ENCODE measurements around the gene ADCY5.

Gene ADCY5

DNA sequence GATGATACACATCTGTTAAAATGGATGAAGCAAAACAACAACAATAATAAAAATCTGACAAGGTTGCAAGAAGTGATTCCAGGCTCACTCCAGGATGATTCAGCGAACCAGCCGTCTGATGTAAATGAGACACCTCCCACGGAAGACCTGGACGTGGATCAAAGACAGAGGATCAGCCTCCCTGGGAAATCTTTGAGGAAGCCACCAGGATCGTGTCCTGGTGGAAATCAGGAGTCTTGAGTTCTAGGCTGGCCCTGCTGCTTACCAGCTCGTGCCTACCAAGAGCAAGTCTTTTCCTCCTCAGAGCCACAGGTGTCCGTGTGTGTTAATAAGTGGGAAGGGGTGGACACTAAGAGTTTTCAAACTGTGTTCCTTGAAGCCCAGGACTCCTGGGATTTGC, 15.3 kb upstream of the ADCY5 start:
- H3K27ac ChIP-seq: no peak overlapping the region
- no peak for DNase-seq (ENCODE audit: low read depth, low spot score)

DNA sequence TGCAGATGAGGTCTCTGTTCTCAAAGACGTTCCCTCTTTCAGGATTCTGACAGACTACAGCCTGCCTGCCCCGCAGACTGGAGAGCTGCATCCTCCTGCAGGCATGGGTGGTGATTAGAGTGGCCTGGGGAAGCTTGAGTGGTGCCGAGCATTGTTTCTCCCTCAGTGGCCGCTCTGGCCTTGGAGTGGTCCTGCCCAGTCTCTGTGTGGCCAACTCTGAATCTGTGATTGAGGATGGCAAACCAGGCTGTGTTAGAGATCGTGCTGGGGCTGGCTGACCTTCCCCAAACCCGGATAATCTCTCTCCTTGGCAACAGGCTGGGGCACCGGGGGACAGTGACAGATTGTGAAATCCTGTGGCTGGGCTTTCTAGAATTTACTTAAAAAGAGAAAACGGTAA, 11.0 kb upstream of the ADCY5 start:
- H3K27ac ChIP-seq: no peak overlapping the region
- no peak for DNase-seq (ENCODE audit: low read depth, low spot score)

DNA sequence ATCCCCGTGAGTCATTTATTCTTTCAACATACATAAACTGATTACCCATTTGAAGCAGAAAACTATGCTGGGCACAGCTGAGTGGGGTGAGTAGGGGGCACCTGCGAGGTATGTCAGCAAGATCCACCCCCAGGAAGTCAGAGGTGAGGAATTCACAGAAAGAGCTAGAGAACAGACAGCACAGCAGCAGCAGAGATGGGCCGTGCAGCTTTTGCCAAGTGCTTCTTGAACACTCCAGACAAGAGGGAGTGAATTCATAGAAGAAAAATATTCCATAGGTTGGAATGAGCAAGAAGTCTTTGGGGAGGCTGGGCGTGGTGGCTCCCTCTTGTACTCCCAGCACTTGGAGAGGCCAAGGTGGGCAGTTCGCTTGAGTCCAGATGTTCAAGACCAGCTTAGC, 9.4 kb upstream of the ADCY5 start:
- H3K27ac ChIP-seq: no peak overlapping the region
- DNase-seq (ENCODE audit: low read depth, low spot score): no peak

DNA sequence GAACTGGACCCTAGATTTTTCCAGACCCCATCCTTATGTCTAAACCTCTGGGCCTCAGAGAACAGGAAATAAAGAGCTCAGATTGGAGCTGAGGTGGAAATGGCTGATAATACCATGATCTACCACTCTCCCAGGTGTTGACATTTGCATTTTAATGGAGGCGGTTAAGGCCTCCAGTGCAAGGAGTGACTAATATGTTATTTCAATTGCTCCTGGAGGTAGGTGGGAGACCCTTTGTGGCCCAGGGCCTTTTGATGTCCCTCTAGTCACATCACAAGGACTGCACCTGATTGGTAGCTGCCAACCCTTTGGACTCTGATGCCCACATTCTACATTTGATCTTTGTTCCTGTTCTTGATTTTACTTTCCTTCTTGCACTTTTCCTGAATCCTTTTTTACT, 9.0 kb upstream of the ADCY5 start:
- no peak overlapping the region for H3K27ac ChIP-seq
- no peak for DNase-seq (ENCODE audit: low read depth, low spot score)

DNA sequence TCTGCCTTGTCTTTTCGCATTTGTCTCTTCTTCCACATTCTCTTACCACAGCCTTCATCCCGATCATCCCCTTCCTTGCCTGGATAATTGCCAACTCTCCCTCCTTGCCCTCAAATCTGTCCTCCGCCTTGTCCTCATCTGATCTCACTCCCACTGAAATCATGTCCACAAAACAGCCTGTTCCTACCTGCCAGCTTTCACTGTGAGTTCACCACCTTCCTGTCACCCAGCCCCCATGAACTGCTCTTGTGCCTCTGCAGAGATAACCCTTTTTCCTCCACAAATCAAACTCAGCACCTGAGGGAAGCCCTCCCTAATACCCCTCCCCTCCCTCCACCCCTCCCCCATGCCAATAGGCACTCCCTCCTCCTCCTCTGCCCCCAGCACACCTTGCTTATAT, 4.8 kb upstream of the ADCY5 start:
- DNase-seq (ENCODE audit: low read depth, low spot score): no peak
- H3K27ac ChIP-seq: no peak overlapping the region

DNA sequence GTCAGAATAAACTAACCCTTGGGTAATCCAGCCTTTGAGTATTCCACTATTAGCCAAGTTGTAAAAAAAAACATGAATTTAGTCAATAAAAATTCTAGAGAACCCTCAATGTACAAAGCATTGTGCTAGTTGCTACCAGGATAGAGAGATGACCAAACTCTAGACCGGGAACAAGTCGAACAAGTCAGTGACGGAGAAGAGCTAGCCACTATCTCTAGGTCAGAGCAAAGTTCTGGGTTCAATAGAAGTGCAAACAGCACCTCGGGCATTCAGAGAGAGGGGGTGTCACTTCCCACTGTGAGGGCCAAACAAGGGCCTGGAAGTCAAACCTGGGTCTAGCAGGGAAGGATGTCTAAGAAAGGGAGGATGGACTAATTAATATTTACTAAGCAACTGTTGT, 2.3 kb upstream of the ADCY5 start:
- no peak for DNase-seq (ENCODE audit: low read depth, low spot score)
- no peak overlapping the region for H3K27ac ChIP-seq

DNA sequence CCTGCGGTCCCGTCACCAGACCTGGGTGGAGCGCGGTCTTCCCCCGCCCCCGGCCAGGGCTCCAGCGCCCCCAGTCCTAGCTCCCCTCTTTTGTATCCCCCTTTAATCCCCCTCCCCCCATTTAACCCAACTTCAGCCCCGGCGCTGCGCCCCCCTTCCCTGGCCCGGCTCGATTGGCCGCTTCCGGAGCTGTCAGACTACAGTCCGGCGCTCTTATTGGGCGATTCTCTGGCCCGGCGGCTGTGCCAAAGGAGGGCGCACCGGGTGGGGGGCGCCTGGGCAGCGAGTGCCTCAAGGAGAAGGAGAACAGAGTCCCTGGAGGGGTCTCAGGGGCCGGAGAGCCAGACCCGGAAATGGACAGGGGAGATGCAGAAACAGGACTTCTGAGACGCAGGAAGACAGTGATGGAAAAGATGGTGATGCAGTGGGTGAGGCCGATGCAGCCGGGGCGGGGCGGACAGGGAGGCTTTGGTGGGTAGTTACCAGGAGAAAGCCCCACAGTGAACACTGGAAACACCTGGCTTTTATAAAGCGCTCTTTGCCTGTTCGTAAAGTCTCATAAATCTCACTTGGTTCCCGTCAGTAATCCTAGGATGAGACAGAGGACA, 1.2 kb upstream of the ADCY5 start:
- H3K27ac ChIP-seq: no peak overlapping the region
- DNase-seq (ENCODE audit: low read depth, low spot score): no peak

DNA sequence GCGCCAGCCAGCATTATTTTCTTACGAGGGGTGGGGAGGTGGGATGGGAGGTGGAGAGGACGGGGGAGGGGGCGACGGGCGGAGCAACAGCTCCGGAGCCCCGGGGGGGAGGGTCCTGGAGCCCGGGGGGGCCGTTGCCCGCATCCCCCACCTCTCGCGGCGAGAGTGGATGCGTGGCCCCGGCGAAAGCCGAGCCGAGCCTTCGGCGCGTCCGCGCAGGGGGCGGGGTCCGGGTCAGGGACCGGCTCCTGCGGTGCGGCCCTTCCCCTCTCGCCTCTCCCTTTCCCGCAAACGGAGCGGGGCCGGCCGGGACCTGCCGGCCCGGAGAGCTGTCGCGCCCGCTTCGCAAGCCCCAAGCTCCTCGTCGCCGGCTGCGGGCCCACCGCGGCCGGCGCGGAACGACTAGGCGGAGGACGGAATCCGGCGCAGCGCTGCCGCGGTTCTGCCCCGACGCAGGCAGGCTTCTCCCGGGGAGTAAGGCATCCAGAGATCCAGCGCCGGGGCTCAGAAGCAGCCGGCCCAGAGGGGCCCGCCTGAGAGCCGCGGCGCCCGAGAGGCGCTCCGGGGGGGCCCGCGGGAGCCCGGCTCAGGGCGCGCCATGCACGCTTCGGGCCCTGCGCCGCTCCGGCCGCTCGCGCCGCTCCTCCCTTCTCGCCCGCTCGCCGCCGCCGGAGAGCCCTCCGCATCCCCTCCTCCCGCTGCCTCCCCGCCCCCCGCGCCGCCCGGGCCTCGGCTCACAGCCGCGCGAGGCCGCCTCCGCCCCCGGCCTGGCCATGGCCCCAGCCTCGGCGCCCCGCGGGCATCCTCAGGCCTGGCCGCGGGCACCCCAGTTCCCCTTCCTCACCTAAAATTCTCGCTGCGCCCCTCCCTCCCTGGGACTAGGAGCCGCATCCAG, 459 bp upstream of the ADCY5 start:
- no peak for DNase-seq (ENCODE audit: low read depth, low spot score)
- no peak overlapping the region for H3K27ac ChIP-seq

DNA sequence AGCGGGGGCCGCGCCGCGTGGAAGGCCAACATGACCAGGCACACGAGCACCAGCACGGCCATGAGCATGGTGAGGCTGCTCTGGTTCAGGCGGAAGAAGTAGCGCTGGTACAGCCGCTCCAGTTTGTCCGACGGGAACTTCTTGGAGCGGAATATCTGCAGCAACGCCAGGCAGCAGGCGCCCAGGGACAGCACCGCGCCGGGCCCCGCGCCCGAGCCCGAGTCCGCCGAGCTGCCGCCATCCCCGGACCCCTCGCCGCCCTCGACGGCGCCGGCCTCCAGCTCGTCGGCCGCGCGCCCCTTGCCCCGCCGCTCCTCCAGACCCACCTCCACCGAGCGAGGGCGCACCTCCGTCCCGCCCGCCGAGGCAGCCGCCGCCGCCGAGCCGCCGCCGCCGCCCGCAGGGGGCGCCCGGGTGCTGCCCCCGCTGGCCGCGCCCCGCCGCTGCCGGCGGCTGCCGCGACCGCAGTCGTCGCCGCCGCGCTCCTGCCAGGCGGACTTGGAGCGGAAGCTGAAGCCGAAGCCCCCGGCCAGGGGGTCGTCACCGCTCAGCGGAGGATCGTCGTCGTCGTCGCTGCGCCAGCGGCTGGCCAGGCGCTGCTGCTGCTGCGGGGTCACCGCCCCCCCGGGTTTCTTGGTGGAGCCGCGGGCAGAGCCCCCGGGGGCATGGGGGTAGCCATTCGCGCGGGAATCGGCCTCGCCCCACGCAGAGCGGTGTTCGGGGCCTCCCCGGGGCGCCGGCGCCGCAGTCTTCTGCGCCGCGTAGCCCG, 957 bp downstream of the ADCY5 start:
- no peak for DNase-seq (ENCODE audit: low read depth, low spot score)

DNA sequence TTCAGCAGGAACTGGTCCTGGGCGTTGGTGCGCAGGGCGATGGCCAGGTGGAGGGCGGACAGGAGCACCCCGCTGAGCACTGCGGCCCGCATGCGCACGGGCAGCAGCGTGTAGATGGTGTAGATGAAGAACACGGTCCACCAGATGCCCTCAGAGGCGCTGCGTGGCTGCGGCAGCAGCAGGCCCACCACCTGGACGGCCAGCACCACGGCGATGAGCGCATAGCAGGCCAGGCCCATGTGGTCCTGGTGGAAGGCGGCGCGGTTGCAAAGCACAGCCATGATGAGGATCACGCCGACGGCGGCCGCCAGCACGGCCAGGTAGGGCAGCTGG, 1.5 kb downstream of the ADCY5 start:
- H3K27ac ChIP-seq: no peak overlapping the region

More for the DNA sequence above, 957 bp downstream of the ADCY5 start:
- H3K27ac ChIP-seq: no peak overlapping the region

DNA sequence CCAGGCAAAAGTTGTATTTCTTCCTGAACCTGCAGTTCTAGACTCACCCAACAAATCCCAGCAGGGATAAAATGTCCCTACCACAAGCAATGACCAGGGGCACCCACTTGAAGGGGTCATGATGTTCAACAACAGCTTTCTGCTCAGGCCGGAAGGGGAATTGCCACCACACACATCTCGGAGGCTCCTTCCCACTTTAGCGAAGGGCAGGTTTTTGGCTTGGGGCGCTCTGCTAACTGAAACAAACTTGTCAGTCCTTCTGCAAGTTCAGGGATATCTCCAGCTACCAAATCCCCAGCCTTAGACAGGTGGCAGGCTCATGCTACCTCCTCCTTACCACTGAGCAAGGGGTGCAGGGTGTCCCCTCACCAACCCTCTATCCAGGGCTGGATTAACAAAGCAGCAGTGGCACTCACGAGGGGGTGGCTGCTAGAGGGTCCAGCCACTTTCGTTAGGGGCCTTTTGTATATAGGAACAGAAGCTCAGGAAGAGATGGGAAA, 2.2 kb downstream of the ADCY5 start:
- no peak for DNase-seq (ENCODE audit: low read depth, low spot score)
- no peak overlapping the region for H3K27ac ChIP-seq

More for the DNA sequence above, 1.5 kb downstream of the ADCY5 start:
- DNase-seq (ENCODE audit: low read depth, low spot score): no peak

DNA sequence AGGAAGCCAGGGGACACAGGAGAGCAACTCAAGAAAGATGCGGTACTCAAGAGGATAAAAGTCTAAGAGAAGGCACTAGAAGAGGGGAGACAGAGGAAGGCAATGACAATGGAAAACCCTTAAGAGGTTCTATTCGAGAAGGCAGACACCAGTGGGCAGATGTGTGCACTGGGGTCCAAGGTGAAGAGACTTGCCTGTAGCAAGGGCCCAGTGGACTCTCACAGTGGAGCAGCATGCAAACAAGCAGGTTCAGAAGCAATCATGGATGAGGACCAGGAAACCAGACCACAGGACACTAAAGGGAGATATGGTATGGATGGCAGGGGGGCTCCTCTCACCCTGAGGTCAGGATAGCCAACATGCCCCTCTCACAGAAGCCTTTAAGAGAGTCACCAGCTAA, 2.7 kb downstream of the ADCY5 start:
- no peak for DNase-seq (ENCODE audit: low read depth, low spot score)

DNA sequence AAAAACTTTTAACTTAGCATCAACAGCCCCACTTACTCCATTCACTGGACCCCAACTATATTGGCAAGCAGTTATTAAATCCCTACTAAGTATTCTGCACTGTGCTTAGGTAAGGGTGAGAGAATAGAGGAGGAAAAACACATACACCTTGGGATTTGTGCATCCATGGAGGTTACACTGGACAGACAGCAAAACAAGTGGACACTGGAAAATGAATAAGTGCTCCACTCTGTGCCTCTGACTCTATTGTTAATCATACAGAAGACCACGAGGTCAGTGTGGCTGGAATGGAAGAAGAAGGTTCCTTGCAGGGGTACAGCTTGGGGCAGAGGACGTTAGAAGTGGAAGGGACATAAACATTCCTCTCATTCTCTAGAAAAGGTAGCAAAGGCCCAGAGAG, 3.2 kb downstream of the ADCY5 start:
- no peak for DNase-seq (ENCODE audit: low read depth, low spot score)
- H3K27ac ChIP-seq: no peak overlapping the region

More for the DNA sequence above, 2.7 kb downstream of the ADCY5 start:
- no peak overlapping the region for H3K27ac ChIP-seq

DNA sequence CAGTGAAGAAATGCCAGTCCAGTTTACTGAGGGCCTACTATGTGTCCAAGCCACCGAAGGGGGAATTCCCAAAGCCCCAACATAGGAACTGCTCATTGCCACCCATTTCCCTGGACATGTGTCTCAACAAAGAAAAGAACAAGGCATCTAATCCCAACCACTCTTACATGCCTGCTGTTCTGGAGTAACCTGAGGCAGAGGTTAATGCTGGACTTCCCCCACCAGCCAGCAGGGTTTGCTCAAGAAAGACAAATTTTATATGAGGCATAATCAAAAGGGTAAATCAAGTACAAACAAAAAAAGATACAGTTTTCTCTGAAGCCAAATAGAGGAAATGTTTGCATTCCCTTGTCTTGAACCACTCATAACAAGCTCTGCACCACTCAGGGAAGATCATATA, 4.1 kb downstream of the ADCY5 start:
- no peak overlapping the region for H3K27ac ChIP-seq
- DNase-seq (ENCODE audit: low read depth, low spot score): no peak

DNA sequence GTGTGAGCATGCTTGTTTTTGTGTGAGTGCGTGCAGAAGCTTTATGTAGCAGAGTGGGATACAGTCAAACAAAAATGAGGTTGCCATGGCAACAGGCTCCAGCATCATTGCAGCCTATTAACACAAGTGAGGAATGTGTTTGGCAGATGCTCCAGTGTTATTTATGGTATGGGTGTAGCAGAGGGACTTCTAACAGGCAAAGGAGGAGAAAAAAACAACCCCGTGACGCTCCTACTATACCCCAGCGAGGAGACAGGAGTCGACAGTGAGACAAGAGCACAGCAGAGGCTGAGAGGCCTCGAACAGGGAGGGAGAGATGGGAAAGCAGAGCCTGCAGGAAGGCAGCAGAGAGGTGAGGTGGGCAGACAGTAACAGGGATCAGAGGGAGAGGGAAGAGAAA, 4.9 kb downstream of the ADCY5 start:
- no peak overlapping the region for H3K27ac ChIP-seq
- no peak for DNase-seq (ENCODE audit: low read depth, low spot score)

DNA sequence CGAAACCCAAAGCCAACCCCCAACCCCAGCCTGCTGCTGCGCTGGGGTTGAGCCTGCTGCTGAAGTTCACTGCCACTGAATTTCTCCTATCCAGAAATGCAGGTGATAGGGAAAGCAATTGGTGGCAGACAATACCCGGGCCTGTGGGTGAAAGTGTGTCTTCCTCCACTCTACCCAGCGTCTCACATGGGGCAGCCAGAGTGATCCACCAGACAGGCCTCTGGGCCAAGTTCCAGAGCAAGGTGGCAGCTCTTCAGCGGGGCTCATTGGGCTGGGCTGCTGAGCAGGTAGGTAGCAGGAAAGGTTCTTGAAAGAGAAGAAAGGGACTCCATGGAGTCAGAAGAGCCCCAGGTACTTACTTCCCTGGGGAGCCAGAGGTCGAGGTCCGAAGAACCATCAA, 6.0 kb downstream of the ADCY5 start:
- no peak for DNase-seq (ENCODE audit: low read depth, low spot score)
- no peak overlapping the region for H3K27ac ChIP-seq

DNA sequence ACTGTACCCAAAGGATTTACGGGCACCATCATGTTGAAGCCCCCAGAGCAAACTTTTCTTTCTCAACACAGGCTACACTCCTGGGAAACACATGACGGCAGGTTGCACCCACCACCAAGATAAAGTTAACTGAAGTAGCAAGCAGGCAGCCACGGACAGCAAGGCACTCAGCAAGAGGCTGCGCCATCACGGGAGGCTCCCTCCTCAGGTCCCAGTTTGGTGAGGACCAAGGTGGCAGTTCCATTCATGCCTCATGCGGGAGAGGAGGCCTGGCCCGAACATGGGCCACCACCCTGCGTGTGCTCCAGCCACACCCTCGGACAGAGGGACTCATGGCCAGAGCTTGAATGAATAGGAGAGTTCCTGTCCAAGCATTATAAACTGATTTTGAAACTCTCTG, 6.8 kb downstream of the ADCY5 start:
- no peak for DNase-seq (ENCODE audit: low read depth, low spot score)
- H3K27ac ChIP-seq: no peak overlapping the region

DNA sequence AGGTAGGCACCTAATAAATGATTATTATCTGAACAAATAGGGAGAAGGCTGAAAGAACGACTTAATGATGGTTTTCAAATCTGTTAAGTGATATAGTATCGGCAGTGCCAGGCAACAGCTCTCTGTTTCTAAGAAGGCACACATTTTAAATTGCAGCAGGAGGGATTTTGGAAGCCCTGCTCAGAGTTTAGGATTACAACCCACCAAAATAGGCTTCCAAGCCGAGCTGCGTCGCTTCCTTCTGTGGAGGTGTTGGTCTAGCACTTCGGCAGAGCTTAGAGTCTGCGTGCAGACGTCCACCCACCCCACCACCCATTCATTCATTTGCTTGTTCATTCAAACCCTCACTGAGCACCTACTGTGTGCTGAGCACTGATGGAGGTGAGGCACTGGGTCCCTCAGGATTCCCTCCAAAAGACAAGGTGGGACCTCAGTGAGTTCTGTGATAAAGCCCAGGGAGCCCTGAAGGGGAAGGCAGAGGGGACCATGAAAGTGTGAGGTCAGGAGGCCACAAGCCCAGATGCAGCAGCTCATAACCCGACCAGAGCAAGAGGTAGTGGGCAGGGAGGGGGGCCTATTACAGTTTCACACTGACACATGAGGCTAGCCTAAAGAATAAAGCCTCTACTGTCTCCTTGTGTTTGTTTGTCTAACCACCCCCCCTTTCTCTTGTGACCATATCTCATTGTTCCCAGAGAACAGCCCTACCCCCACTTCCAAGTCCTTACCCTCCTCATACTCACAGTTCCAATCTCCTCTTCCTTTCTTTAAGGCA, 8.9 kb downstream of the ADCY5 start:
- no peak overlapping the region for H3K27ac ChIP-seq
- DNase-seq (ENCODE audit: low read depth, low spot score): no peak

DNA sequence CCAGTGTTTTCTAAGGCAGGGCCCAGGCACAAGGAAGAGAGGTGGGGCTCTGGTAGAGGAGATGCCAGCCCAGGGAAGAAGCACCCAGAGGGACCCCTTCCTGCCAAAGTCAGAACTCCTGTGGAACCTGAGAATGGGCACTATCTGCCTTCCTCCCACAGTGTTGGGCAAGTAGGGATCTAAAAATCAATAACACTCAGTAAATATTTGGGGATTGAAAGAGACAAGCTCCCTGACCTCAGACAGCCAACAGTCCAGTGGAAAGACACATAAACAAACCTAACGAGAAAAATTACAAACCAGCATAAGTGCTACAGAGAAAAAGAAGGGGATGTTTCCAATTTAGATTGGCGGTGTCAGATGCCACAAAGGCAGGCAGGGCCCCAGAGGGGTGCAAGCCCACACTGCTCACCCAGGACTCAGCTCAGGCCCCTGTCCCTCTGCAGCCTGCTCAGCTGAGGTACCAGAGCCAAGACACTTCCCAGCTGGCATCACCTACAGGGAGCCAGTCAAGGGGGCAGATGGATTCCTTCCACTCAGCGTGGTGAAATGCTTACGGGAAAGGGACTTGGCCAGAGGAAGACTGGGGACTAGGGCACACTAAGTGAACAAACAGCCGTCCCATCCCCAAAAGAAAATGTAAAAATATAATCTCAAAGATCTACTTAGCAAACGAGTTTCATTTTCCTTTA, 15.9 kb downstream of the ADCY5 start:
- no peak overlapping the region for H3K27ac ChIP-seq
- DNase-seq (ENCODE audit: low read depth, low spot score): no peak
